ENCODE data around the gene P2RY13.

Gene P2RY13

GRCh38 chr3:151319628-151320027 lies 9.7 kb downstream of the P2RY13 start:
- DNase-seq = no peak

- DNase-seq = no peak
Observed at GRCh38 chr3:151318991-151319390, 10.4 kb downstream of the P2RY13 start.

- no peak for DNase-seq
Observed at GRCh38 chr3:151318313-151318712, 11.0 kb downstream of the P2RY13 start.

- peak; percentile 77 for DNase-seq
Observed at GRCh38 chr3:151316267-151316991, 12.9 kb downstream of the P2RY13 start, which contains the start of gene GPR87. GPR87 (minus strand) TSS chr3:151316820; CDS start chr3:151300100, 16,720 bp downstream.

- no peak for DNase-seq
Observed at GRCh38 chr3:151315846-151316245, 13.5 kb downstream of the P2RY13 start.

GRCh38 chr3:151315136-151315535 lies 14.2 kb downstream of the P2RY13 start:
- no peak for DNase-seq

GRCh38 chr3:151314593-151314992 lies 14.8 kb downstream of the P2RY13 start:
- DNase-seq = no peak

- DNase-seq = no peak
Observed at GRCh38 chr3:151314137-151314536, 15.2 kb downstream of the P2RY13 start.

GRCh38 chr3:151312972-151313371 lies 16.4 kb downstream of the P2RY13 start:
- no peak for DNase-seq

GRCh38 chr3:151309566-151309965 lies 19.8 kb downstream of the P2RY13 start:
- no peak for DNase-seq

- no peak for DNase-seq
Observed at GRCh38 chr3:151307583-151308488, 21.5 kb downstream of the P2RY13 start.

- DNase-seq = no peak
Observed at GRCh38 chr3:151307131-151307530, 22.2 kb downstream of the P2RY13 start.

- DNase-seq = no peak
Observed at GRCh38 chr3:151306168-151306810, 23.1 kb downstream of the P2RY13 start.

- DNase-seq = peak; percentile 56
Observed at GRCh38 chr3:151305775-151306151, 23.6 kb downstream of the P2RY13 start.

GRCh38 chr3:151305060-151305774 lies 24.1 kb downstream of the P2RY13 start:
- peak; percentile 97 for DNase-seq

- no peak for DNase-seq
Observed at GRCh38 chr3:151303751-151304150, 25.6 kb downstream of the P2RY13 start.

- no peak for DNase-seq
Observed at GRCh38 chr3:151301787-151302186, 27.6 kb downstream of the P2RY13 start.

- no peak for DNase-seq
Observed at GRCh38 chr3:151300539-151300938, 28.8 kb downstream of the P2RY13 start.

- DNase-seq = no peak
Observed at GRCh38 chr3:151299006-151299405, 30.3 kb downstream of the P2RY13 start.

GRCh38 chr3:151297429-151297828 lies 31.9 kb downstream of the P2RY13 start:
- no peak for DNase-seq

GRCh38 chr3:151296226-151296625 lies 33.1 kb downstream of the P2RY13 start:
- DNase-seq = no peak

- DNase-seq = no peak
Observed at GRCh38 chr3:151293127-151293526, 36.2 kb downstream of the P2RY13 start.

GRCh38 chr3:151290673-151291072 lies 38.7 kb downstream of the P2RY13 start:
- peak; percentile 43 for DNase-seq

All from kidney glomerular epithelial cell (primary cell).